Glomerular endothelial cell (primary cell): Measurements from ENCODE around the gene LEAP2. TPM values are rescaled to one million over a fixed set of nuclear protein-coding genes. Genes with fewer than 3 reads are reported as not detected.
A peak's percentile ranks its signal among the peaks of the same experiment; 100 is the strongest.

Experiments
- DNase-seq: peaks from one replicate; pipeline ENCODE4 v3.0.0-alpha.2; 2011; ENCODE audit warnings: low read depth, low spot score; ENCODE audit errors: extremely low read depth
- total RNA-seq: library from RNA; depleted of rRNA; stranded (reverse); fragments of >200 nt; gene quantifications from 2 replicates; pipeline ENCODE4 v1.2.3, GENCODE V29; 2015

Gene LEAP2
- total RNA-seq, 1 donor from 2014 or later = 0.76 TPM

- DNase-seq = no peak
Measured at GRCh38 chr5:132876020-132876759, 2.7 kb downstream of the LEAP2 start.

- no peak for DNase-seq
Measured at GRCh38 chr5:132877466-132877865, 4.0 kb downstream of the LEAP2 start.

GRCh38 chr5:132877938-132878337 lies 4.5 kb downstream of the LEAP2 start:
- DNase-seq = no peak

- DNase-seq = peak; percentile 66
Measured at GRCh38 chr5:132883261-132883834, 9.9 kb downstream of the LEAP2 start.

DNA sequence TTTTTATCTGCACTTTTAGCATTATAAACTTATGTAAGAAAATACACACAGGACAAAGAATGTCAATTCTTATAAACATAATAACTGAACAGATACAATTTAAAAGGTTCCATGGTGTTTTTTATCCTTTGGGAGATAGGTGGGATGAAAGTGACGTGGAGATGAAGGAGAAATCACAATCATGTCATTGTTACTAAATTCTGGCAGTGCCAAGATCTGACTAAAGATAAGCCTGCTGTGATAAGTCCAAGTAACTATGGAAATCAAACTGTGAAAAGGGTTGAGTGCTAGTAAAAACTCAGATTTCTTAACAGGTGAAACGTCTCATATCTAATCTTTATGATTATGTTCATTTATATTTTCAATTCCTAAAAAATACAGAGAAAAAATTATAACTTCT lies 11.1 kb downstream of the LEAP2 start:
- DNase-seq = no peak

DNA sequence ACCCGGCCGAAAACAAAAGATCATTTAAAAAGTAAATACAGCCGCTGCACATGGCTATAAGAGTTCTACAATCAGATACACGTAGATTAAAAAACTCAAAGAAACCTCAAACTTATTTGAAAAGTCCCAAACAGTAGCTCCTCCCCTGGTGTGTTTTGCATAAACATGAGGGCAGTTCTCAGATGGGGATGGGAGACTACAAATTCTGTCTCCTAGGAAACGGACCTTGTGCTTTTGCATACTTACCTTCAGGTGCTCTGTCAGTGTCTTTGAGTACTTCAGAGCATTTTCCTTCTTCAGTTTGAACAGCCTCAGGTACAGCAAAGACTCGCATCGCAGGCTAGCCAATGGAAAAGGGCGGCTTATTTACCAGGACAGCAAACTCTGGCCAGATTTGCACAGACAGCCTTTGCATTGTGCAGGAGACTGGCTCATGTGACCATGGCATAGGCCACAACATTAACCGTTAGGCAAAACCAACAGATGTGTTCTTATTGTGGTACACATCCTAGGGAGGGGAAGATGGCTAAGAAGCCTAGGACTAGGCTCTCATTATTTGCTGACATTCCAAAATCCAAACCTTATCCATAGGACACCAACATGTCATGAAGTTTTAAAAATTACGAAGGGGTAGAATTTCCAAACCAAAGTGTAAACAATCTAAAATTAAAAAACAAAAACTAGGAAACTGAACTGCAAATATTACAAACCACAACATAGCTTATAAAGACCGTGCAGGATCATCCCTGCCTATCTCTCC lies 12.8 kb downstream of the LEAP2 start:
- DNase-seq = no peak

- no peak for DNase-seq
Measured at GRCh38 chr5:132887283-132887682, 13.8 kb downstream of the LEAP2 start.

DNA sequence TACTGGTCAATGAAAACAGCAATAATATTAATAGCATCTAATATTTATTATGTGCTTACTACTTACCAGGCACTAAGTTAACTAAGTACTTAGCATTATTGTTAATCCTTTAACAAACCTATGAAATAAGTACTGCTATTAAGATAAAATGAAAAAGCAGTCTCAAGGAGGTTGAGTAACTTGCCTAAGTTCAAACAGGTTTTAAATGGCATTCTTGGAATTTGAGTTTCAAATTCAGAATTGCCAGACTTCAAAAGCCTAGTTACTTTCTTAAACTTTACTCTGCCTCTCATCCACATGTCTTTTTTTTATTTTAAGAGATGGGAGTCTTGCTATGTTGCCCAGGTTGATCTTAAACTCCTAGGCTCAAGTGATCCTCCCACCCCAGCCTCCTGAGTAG lies 16.0 kb downstream of the LEAP2 start:
- DNase-seq = no peak

DNA sequence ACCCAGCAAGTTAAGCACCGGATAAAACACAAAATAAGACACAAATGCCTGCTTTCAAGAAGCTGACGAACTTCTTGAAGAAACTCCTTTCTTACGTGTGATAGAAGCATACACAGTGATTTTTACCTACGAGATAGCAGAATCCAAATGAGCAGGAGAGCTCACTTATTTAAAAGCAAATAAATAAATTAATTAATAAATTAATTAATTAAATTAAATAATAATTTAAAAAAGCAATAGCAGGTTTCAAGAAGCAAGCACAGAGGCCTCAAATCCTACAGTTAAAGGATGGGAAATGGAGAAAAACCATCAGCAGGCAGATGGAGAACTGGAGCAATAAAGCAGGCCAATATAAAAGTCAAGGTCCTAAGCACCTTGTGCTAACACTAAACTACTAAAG lies 17.3 kb downstream of the LEAP2 start:
- no peak for DNase-seq

- DNase-seq = no peak
Measured at GRCh38 chr5:132895719-132896305, 22.3 kb downstream of the LEAP2 start.

GRCh38 chr5:132896685-132897084 lies 23.2 kb downstream of the LEAP2 start:
- DNase-seq = no peak

DNA sequence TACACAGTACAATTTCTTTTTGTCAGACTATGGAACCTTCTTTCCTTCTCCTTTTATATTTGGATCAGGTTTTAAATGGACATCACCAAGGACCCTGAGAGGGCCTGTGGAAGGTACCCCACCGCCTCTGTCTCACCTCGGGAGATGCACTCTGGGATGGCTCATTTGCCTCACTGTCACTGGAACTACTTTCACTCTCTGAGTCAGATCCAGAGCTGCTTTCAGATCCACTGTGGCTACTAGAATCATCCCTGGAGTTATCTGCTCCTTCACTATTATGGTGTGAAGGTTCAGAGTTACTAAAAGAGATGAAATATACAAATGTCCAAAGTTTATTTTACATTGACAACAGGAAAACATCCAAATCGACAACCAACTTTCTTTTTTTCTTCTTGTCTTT lies 24.6 kb downstream of the LEAP2 start:
- DNase-seq = no peak

DNA sequence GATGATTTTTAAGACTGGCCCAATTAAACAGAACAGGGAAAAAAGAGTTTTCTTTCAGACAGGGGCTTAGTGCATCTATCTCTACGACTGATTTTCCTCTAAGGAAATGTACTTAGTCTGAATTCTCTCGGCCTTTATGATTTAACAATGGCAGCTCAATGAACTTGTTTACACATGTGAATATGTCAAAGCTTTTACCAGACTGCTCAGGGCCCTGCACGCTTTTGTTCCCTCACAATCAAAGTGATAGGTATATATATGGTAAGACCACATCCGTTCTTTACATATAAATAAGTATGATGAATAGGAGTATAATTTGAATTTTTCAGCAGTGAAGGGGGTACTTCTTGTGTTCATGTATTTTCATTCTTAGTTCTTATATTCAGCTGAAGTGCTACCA lies 27.6 kb downstream of the LEAP2 start:
- DNase-seq = no peak

- no peak for DNase-seq
Measured at GRCh38 chr5:132901730-132902129, 28.3 kb downstream of the LEAP2 start.

GRCh38 chr5:132905938-132906337 lies 32.5 kb downstream of the LEAP2 start:
- DNase-seq = no peak

GRCh38 chr5:132907161-132907560 lies 33.7 kb downstream of the LEAP2 start:
- DNase-seq = peak; percentile 31

DNA sequence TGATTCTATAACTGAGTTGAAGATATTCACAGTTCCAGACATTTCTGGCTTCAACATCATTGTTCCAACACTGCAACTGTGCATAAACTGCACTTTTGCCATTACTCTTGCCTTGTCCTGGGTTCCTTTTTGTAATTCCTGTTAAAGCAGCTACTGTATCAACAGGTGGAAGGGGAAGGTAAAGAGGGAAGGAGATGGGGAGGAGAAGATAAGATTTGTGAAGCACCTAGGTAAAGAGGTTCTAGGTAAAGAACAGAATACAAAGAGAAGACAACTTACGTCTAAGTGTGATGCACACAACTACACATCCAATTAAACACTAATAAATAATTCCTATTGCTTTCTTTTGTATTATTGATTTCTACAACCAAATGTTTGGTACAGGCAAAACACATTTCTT lies 36.2 kb downstream of the LEAP2 start:
- DNase-seq = no peak

- no peak for DNase-seq
Measured at GRCh38 chr5:132915681-132916080, 42.2 kb downstream of the LEAP2 start.

DNA sequence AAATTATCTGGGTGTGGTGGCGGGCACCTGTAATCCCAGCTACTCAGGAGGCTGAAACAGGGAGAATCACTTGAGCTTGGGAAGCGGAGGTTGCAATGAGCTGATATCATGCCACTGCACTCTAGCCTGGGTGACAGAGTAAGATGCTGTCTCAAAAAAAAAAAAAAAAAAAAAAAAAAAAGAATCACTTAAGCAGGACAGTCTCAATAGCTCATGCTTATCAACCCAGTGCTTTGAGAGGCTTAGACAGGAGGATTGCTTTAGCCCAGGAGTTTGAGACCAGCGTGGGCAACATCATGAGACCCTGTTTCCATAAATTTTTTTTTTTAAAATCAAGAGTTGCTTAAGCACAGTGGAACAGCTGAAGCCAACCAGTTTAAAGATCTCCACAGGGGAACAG lies 42.6 kb downstream of the LEAP2 start:
- DNase-seq = no peak
